HG02610 (cell line): ENCODE results near the gene PRXL2A.
"Not testable (repeated sequence)": the region's sequence is repeated elsewhere in the genome, so short reads cannot be mapped to it uniquely, and the experiment has no call there.

Experiments
- ATAC-seq: cut with Tn5 transposase; IDR thresholded peaks from one replicate; pipeline ENCODE4 v1.9.1; 2021; ENCODE audit warnings: mild to moderate bottlenecking, moderate library complexity; ENCODE audit not compliant: unreplicated experiment

PRXL2A gene

GRCh38 chr10:80410578-80411145 lies 2.3 kb downstream of the PRXL2A start:
- ATAC-seq: no peak

- ATAC-seq: no peak
Observed at GRCh38 chr10:80411267-80411668, 2.9 kb downstream of the PRXL2A start.

- ATAC-seq: no peak
Observed at GRCh38 chr10:80411681-80412220, 3.4 kb downstream of the PRXL2A start.

GRCh38 chr10:80412486-80412885 lies 4.1 kb downstream of the PRXL2A start:
- ATAC-seq: no peak

GRCh38 chr10:80413271-80413996 lies 5.1 kb downstream of the PRXL2A start:
- ATAC-seq: no peak

GRCh38 chr10:80414142-80414895 lies 6.0 kb downstream of the PRXL2A start:
- ATAC-seq: no peak

- no peak for ATAC-seq
Observed at GRCh38 chr10:80415734-80416478, 7.6 kb downstream of the PRXL2A start.

GRCh38 chr10:80416479-80417098 lies 8.2 kb downstream of the PRXL2A start:
- no peak for ATAC-seq

- ATAC-seq: not testable (repeated sequence)
Observed at GRCh38 chr10:80417256-80417655, 8.9 kb downstream of the PRXL2A start.

GRCh38 chr10:80421050-80421706 lies 12.8 kb downstream of the PRXL2A start:
- peak; percentile 25 for ATAC-seq

GRCh38 chr10:80421707-80422536 lies 13.6 kb downstream of the PRXL2A start:
- ATAC-seq: peak; percentile 92

- ATAC-seq: no peak
Observed at GRCh38 chr10:80425901-80426300, 17.6 kb downstream of the PRXL2A start.

GRCh38 chr10:80427541-80427940 lies 19.2 kb downstream of the PRXL2A start:
- no peak for ATAC-seq

- no peak for ATAC-seq
Observed at GRCh38 chr10:80429521-80429973, 21.2 kb downstream of the PRXL2A start.

- no peak for ATAC-seq
Observed at GRCh38 chr10:80433134-80433533, 24.8 kb downstream of the PRXL2A start.

GRCh38 chr10:80436446-80437098 lies 28.2 kb downstream of the PRXL2A start:
- ATAC-seq: no peak

GRCh38 chr10:80437227-80437626 lies 28.9 kb downstream of the PRXL2A start:
- ATAC-seq: no peak

GRCh38 chr10:80441831-80442230 lies 33.5 kb downstream of the PRXL2A start:
- ATAC-seq: no peak

GRCh38 chr10:80442879-80443278 lies 34.5 kb downstream of the PRXL2A start:
- ATAC-seq: no peak
